Prostate gland (tissue), 2 donors: Measurements from ENCODE around the gene DUSP14. TPM values are rescaled to one million over a fixed set of nuclear protein-coding genes. Genes with fewer than 3 reads are reported as not detected.

Experiments
- DNase-seq: peaks from one replicate; pipeline ENCODE4 v3.0.0-alpha.2; 2019; ENCODE audit warnings: low spot score
- H3K27ac ChIP-seq, 2 donors: fragments of 200-600 bp; sonication (generic); 2 replicates each; pipeline ENCODE4 v1.5.1; 2017 to 2019
- H3K27me3 ChIP-seq: fragments of 200-600 bp; sonication (generic); replicated peaks from 2 replicates; pipeline ENCODE4 v1.5.1; 2019; ENCODE audit not compliant: insufficient read depth
- H3K36me3 ChIP-seq, 2 donors: fragments of 200-600 bp; sonication (generic); 1 replicate in 1 of 2; 2 replicates in 1 of 2; pipeline versions ENCODE4 v1.5.1 to v1.8.1; 2017 to 2019
- H3K4me1 ChIP-seq: fragments of 200-600 bp; sonication (generic); replicated peaks from 2 replicates; pipeline ENCODE4 v1.5.1; 2019
- H3K4me3 ChIP-seq, 2 donors: fragments of 200-600 bp; sonication (generic); 2 replicates each; pipeline ENCODE4 v1.5.1; 2017 to 2019
- H3K9me3 ChIP-seq: fragments of 200-600 bp; sonication (generic); 2 replicates; pipeline ENCODE4 v1.5.1; 2017
- POLR2A ChIP-seq: fragments of 450-650 bp; IDR thresholded peaks from one replicate; pipeline ENCODE4 v1.6.1; 2016; ENCODE audit warnings: antibody characterized with exemption, mild to moderate bottlenecking
- POLR2AphosphoS5 ChIP-seq: sonication (generic); formaldehyde crosslinking; IDR thresholded peaks from one replicate; pipeline ENCODE4 v1.6.1; 2017; ENCODE audit warnings: antibody characterized with exemption
- WGBS: methylation state at CpG from one replicate; pipeline ENCODE4 v1.1.5; 2018; 5-methylcytosine and 5-hydroxymethylcytosine counted together
- intact Hi-C: fragments of 100-400 bp; cut with DNase I; formaldehyde crosslinking; loops from one replicate; pipeline ENCODE4 v1.14.2; 2022
- total RNA-seq, 2 donors: library from RNA; depleted of rRNA; stranded (reverse); fragments of >200 nt; gene quantifications; one replicate each; pipeline ENCODE4 v1.1.0, GENCODE V29; 2016
- TF ChIP-seq, protein P1 (sequence below), 4 experiments: fragments of 200-600 bp in 2 of 4; fragments of 450-650 bp in 2 of 4; sonication (generic) in 2 of 4; IDR thresholded peaks; 1 replicate in 3 of 4; 2 replicates in 1 of 4; pipeline ENCODE4 v1.5.1; 2016 to 2019; ENCODE audit warnings: antibody characterized with exemption in 4 of 4, mild to moderate bottlenecking in 2 of 4, moderate library complexity in 2 of 4

Gene DUSP14
- total RNA-seq, 2 donors from 2014 or later: 28.7 to 31.0 TPM

DNA sequence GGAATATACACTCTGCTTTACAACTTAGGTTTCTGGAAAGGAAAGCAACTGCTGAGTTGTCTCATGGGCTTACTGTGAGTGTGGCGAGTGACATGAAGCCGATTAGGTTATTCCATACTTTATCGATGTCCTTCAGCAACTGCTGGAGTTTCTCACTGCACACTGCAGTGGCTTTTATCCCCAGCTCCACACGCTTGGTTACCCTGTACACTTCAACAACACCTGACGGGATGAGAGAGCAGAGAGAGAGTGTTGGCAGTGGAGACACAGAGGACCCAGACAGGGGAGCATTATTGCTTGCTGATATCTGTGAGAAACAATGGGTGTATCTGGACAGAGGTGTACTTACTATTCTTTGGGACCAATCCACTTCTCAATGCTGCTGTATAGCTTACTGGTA lies 46.2 kb downstream of the DUSP14 start:
- Histone ChIP-seq H3K9me3 (no peaks in the 10 kb centered on the region), H3K36me3 (peaks cover 7 to 26% of the 10 kb centered on the region in 2 donors), H3K27me3 (no peaks in the 10 kb centered on the region), H3K4me3 (no peak overlapping the region), H3K27ac (no peak overlapping the region), H3K4me1 (no peaks in the 10 kb centered on the region)
- intact Hi-C loops: no loop called here
- DNase-seq: no peak
- TF ChIP-seq POLR2AphosphoS5 (no peak), POLR2A (no peak)
- TF ChIP-seq, protein P1, sequence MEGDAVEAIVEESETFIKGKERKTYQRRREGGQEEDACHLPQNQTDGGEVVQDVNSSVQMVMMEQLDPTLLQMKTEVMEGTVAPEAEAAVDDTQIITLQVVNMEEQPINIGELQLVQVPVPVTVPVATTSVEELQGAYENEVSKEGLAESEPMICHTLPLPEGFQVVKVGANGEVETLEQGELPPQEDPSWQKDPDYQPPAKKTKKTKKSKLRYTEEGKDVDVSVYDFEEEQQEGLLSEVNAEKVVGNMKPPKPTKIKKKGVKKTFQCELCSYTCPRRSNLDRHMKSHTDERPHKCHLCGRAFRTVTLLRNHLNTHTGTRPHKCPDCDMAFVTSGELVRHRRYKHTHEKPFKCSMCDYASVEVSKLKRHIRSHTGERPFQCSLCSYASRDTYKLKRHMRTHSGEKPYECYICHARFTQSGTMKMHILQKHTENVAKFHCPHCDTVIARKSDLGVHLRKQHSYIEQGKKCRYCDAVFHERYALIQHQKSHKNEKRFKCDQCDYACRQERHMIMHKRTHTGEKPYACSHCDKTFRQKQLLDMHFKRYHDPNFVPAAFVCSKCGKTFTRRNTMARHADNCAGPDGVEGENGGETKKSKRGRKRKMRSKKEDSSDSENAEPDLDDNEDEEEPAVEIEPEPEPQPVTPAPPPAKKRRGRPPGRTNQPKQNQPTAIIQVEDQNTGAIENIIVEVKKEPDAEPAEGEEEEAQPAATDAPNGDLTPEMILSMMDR (IDR thresholded peaks at IDR 0.05): no peak
- 87% methylated on average over 5 of the region's 5 CpGs for WGBS

DNA sequence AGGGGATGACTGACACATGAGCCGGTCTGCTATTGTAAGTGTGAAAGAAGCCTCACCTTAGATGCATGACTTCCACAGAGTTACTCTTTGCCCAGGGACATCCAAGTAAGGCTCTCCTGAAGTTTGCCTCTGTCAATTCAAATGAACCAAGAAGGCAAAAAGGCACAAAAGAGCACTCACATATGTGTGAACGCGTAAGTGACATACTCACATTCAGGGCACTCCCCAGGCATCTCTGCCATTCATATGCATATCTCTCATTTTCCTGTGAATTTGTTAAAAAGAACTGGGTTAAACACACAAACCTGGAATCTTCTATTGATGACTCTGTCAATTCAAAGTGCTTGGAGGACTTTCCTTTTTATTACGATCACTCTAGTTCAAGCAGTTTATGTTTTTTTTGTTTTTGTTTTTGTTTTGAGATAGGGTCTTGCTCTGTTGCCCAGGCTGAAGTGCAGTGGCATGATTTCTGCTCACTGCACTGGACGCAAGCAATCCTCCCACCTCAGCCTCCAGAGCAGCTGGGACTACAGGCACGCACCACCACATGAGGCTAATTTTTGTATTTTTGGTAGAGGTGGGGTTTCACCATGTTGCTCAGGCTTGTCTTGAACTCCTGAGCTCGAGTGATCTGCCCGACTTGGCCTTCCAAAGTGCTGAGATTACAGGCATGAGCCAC lies 49.4 kb downstream of the DUSP14 start:
- H3K36me3 ChIP-seq: peaks cover 14 to 29% of the 10 kb centered on the region in 2 donors
- no peaks in the 10 kb centered on the region for H3K4me1 ChIP-seq
- no peak for DNase-seq
- intact Hi-C loops: no loop called here
- no peaks in the 10 kb centered on the region for H3K9me3 ChIP-seq
- WGBS: 95% methylated on average over 8 of the region's 8 CpGs
- H3K27ac ChIP-seq: no peak overlapping the region
- TF ChIP-seq POLR2AphosphoS5: no peak
- TF ChIP-seq POLR2A: no peak
- TF ChIP-seq, protein P1 (IDR thresholded peaks at IDR 0.05): no peak
- H3K27me3 ChIP-seq: no peaks in the 10 kb centered on the region
- H3K4me3 ChIP-seq: no peak overlapping the region

DNA sequence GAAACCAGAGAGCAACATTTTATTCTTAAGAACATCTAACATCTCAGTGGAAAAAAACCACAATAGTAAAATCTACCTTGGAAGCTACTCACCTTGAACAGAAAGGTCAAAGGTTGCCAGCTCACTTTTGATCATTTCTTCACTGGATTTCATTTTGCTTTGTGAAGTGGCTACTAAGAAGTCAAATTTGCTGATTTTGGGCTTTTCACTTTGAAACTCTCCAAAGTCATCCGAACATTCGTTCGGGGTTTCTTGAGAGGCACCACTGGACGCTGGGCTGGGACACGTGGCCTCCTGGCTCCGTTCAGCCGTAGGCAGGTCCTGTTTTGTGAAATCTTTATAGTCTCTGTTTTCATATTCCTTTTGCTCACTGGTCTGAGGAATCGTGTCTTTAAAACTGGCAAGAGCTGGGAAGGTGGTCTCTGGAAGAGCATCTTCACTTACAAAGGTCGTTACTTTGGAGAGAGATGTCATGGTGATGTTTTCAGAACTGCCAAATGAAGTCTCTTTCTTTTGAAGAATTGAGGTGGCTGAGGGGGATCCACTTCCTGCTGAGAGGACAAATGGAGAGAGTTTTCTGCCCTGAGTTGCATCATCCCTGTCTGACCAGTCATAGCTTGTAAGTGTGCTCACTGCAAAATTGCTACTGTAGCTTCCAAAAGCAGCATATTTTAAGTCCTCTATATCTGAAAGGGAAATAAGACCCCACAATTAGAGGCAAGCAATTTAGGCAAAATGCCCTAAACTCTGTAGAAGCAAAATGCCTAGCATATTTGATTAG lies 52.4 kb downstream of the DUSP14 start:
- DNase-seq: no peak
- H3K9me3 ChIP-seq: no peaks in the 10 kb centered on the region
- TF ChIP-seq, protein P1 (IDR thresholded peaks at IDR 0.05): no peak
- 93% methylated on average over 9 of the region's 9 CpGs for WGBS
- no peak overlapping the region for H3K27ac ChIP-seq
- intact Hi-C loops: no loop called here
- peaks cover 14 to 21% of the 10 kb centered on the region in 2 donors for H3K36me3 ChIP-seq
- H3K27me3 ChIP-seq: no peaks in the 10 kb centered on the region
- no peaks in the 10 kb centered on the region for H3K4me1 ChIP-seq
- H3K4me3 ChIP-seq: no peak overlapping the region

DNA sequence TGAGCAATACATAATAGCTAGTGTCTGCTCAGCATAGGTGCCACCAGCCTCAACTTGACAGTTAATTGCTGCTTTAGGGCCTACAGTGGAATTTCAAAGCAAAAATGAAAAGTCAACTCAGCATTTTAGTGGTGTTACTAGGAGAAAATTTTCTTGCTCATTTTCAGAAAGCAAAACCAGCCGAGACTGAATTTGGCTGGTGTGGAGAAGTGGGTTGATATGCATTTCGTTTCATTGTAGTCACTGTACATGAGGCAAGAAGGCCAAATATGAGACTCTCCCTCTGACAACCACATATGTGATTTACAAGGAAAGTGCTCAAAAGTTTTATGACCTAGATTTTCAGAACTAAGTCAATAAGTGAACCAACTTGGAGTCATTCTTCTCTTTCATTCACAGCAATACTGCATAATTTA lies 54.0 kb downstream of the DUSP14 start:
- Histone ChIP-seq H3K4me1 (no peaks in the 10 kb centered on the region), H3K27ac (no peak overlapping the region), H3K4me3 (no peak overlapping the region), H3K36me3 (peaks cover 14% of the 10 kb centered on the region in 2 donors), H3K9me3 (no peaks in the 10 kb centered on the region), H3K27me3 (no peaks in the 10 kb centered on the region)
- DNase-seq: no peak
- intact Hi-C loops: no loop called here
- 55% methylated on average over 2 of the region's 2 CpGs for WGBS
- TF ChIP-seq, protein P1 (IDR thresholded peaks at IDR 0.05): no peak
- no peak for TF ChIP-seq POLR2AphosphoS5
- TF ChIP-seq POLR2A: no peak
